KMS-11 (cell line): Measurements from ENCODE around the gene AGPAT3.

Source experiments
- H2AFZ ChIP-seq: fragments of 200-600 bp; sonication (generic); 2 replicates; pipeline ENCODE4 v1.6.1; 2016; ENCODE audit warnings: antibody characterized with exemption, mixed run types, low read depth
- H3K27ac ChIP-seq: fragments of 200-600 bp; sonication (generic); 2 replicates; pipeline ENCODE4 v1.6.1; 2016; ENCODE audit warnings: mild to moderate bottlenecking, mixed run types
- H3K27me3 ChIP-seq: fragments of 200-600 bp; sonication (generic); 2 replicates; pipeline ENCODE4 v1.6.1; 2017; ENCODE audit warnings: mild to moderate bottlenecking, low read depth, mixed run types, moderate library complexity; ENCODE audit not compliant: insufficient read depth
- H3K36me3 ChIP-seq: fragments of 200-600 bp; sonication (generic); 2 replicates; pipeline ENCODE4 v1.6.1; 2017; ENCODE audit warnings: mild to moderate bottlenecking, mixed run types; ENCODE audit not compliant: insufficient read depth
- H3K4me1 ChIP-seq: fragments of 200-600 bp; sonication (generic); 2 replicates; pipeline ENCODE4 v1.6.1; 2016; ENCODE audit warnings: mild to moderate bottlenecking, low read depth, mixed run types; ENCODE audit not compliant: poor library complexity, severe bottlenecking
- H3K4me2 ChIP-seq: fragments of 200-600 bp; sonication (generic); 2 replicates; pipeline ENCODE4 v1.7.0; 2016; ENCODE audit warnings: mild to moderate bottlenecking, mixed run types
- H3K4me3 ChIP-seq: fragments of 200-600 bp; sonication (generic); IDR thresholded peaks from 2 replicates; pipeline ENCODE4 v1.6.1; 2017; ENCODE audit warnings: low read depth, low read length, mixed read lengths; ENCODE audit not compliant: insufficient read depth
- H3K79me2 ChIP-seq: fragments of 200-600 bp; sonication (generic); 2 replicates; pipeline ENCODE4 v1.6.1; 2016; ENCODE audit warnings: low read depth, mixed run types; ENCODE audit not compliant: insufficient read depth
- H3K9ac ChIP-seq: fragments of 200-600 bp; sonication (generic); 2 replicates; pipeline ENCODE4 v1.6.1; 2016; ENCODE audit warnings: mild to moderate bottlenecking, mixed run types
- H4K20me1 ChIP-seq: fragments of 200-600 bp; sonication (generic); 2 replicates; pipeline ENCODE4 v1.6.1; 2016; ENCODE audit warnings: mild to moderate bottlenecking, mixed run types; ENCODE audit not compliant: insufficient read depth
- CTCF ChIP-seq: fragments of 200-600 bp; sonication (generic); conservative IDR thresholded peaks from 2 replicates; pipeline ENCODE4 v1.6.1; 2017; ENCODE audit warnings: low read depth, mild to moderate bottlenecking, antibody characterized with exemption, low read length, moderate library complexity, mixed read lengths

The AGPAT3 gene

GRCh38 chr21:43925609-43926008 lies 60.6 kb downstream of the AGPAT3 start:
- H3K27me3 ChIP-seq: no peaks in the 10 kb centered on the region
- no peak overlapping the region for H3K4me2 ChIP-seq
- no peaks in the 10 kb centered on the region for H4K20me1 ChIP-seq
- H3K4me1 ChIP-seq: no peaks in the 10 kb centered on the region
- no peak overlapping the region for H3K4me3 ChIP-seq
- H3K9ac ChIP-seq: no peak overlapping the region
- H3K79me2 ChIP-seq: peaks cover 15% of the 10 kb centered on the region; the same call in 1 of the 2 replicates
- H2AFZ ChIP-seq: no peak overlapping the region
- H3K36me3 ChIP-seq: no peaks in the 10 kb centered on the region
- no peak overlapping the region for H3K27ac ChIP-seq
- TF ChIP-seq CTCF: no peak

- no peak overlapping the region for H3K4me2 ChIP-seq
- no peak overlapping the region for H3K4me3 ChIP-seq
- no peaks in the 10 kb centered on the region for H4K20me1 ChIP-seq
- H2AFZ ChIP-seq: no peak overlapping the region
- no peak overlapping the region for H3K27ac ChIP-seq
- no peaks in the 10 kb centered on the region for H3K27me3 ChIP-seq
- H3K79me2 ChIP-seq: peaks cover 10% of the 10 kb centered on the region; the same call in 1 of the 2 replicates
- no peak for TF ChIP-seq CTCF
- no peaks in the 10 kb centered on the region for H3K4me1 ChIP-seq
- no peak overlapping the region for H3K9ac ChIP-seq
- no peaks in the 10 kb centered on the region for H3K36me3 ChIP-seq
Observed at GRCh38 chr21:43926196-43926595, 61.2 kb downstream of the AGPAT3 start.

- H3K79me2 ChIP-seq: peaks cover 6% of the 10 kb centered on the region; the same call in 1 of the 2 replicates
- H3K27me3 ChIP-seq: no peaks in the 10 kb centered on the region
- H3K27ac ChIP-seq: no peak overlapping the region
- no peak overlapping the region for H3K4me2 ChIP-seq
- H3K4me1 ChIP-seq: no peaks in the 10 kb centered on the region
- no peak overlapping the region for H2AFZ ChIP-seq
- H3K9ac ChIP-seq: no peak overlapping the region
- no peak for TF ChIP-seq CTCF
- H3K36me3 ChIP-seq: no peaks in the 10 kb centered on the region
- no peaks in the 10 kb centered on the region for H4K20me1 ChIP-seq
- H3K4me3 ChIP-seq: no peak overlapping the region
Observed at GRCh38 chr21:43927591-43928221, 62.7 kb downstream of the AGPAT3 start.

GRCh38 chr21:43928222-43929125 lies 63.5 kb downstream of the AGPAT3 start:
- Histone ChIP-seq H4K20me1 (0 out of 2 replicates have a peak, but pooled peaks cover 3% of the 10 kb centered on the region), H3K36me3 (no peaks in the 10 kb centered on the region), H3K79me2 (peaks cover 14% of the 10 kb centered on the region; the same call in 1 of the 2 replicates), H3K27me3 (no peaks in the 10 kb centered on the region), H3K9ac (no peak overlapping the region), H3K4me2 (no peak overlapping the region), H3K4me1 (no peaks in the 10 kb centered on the region), H3K4me3 (no peak overlapping the region), H3K27ac (no peak overlapping the region), H2AFZ (no peak overlapping the region)
- TF ChIP-seq CTCF: no peak
